ENCODE data around the gene MBOAT1.
A peak's percentile ranks its signal among the peaks of the same experiment; 100 is the strongest.

The MBOAT1 gene

DNA sequence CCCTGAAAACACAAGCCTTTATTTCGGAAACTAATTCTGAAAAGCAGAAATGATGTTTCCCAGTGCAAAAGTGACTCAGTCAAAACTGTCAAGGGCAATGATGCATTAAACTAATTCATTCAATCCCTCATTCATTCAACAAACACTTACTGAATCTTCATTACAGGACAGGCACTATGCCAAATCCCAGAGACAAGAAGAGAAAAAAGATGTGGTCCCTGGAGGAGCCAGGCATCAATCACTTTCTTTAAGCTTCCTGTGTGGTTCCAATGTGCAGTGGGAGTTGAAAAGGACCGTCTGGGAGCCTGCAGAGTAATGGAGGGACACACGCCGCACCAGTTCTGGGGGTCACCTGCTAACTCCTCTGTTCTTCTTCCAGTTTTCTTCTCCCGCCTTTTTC, 113.1 kb downstream of the MBOAT1 start:
- no peak for DNase-seq (ENCODE audit: low spot score)

- no peak for DNase-seq (ENCODE audit: low spot score)
Observed at GRCh38 chr6:20098267-20098876, 113.9 kb downstream of the MBOAT1 start.

DNA sequence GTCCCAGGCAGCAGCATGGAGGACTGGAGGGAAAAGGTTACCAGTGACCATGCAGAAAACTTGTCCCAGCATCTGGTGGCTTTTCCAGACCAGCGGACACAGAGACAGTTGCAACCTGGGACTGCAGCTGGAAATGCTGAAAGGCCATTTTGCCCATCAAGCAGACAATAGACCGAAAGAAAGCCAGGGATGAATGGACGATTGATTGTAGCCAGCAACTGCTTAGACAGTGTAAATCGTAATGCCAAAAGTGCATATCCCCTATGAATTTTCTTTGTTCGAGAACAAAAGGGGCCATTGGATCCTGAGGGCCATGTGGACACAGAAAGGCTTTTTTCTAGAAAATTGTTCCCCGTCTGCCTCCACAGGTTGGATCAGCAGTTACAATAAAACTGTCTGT, 115.7 kb downstream of the MBOAT1 start:
- DNase-seq (ENCODE audit: low spot score): peak; percentile 89

- DNase-seq (ENCODE audit: low spot score): no peak
Observed at GRCh38 chr6:20095436-20095835, 116.8 kb downstream of the MBOAT1 start.

DNA sequence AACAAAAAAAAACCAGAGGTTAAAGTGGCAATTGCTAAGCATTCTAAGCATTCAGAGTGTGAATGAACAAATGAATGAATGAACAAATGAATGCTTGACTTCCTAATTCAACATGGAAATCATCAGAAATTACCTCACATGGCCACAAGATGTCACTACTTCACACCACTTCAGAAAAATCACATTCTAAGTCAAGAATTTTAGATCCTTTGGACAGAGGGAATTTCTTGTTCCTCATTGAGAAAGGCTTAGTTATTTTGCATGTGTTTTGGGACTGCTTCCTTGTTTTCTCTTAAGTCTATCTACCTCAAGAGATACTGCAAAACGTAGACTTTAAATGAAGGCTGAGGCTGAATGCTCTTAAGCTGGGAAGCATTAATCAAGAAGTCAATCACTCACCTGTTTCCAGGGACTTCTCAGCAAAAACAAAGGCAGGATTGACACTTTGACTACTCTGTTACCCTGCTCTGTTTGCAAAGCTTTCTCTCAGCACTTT, 120.2 kb downstream of the MBOAT1 start:
- DNase-seq (ENCODE audit: low spot score): peak; percentile 36

DNA sequence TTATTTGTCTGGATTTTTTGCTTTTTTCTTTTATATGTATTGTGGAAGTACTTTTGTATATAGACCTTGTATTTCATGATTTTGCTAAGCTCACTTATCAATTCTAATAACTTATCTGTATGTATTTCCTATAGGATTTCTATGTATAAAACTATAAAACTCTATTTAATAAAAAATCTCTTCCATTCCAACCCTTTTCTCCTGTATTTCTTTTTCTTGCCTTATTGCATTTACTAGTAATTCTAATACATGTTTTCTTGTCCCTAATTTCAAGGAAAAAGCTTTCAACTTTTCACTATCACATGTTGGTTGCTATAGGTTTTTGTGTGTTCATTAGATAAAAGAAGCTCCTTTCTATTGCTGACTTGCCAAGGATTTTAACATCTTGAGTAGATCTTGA, 125.3 kb downstream of the MBOAT1 start:
- no peak for DNase-seq (ENCODE audit: low spot score)

DNA sequence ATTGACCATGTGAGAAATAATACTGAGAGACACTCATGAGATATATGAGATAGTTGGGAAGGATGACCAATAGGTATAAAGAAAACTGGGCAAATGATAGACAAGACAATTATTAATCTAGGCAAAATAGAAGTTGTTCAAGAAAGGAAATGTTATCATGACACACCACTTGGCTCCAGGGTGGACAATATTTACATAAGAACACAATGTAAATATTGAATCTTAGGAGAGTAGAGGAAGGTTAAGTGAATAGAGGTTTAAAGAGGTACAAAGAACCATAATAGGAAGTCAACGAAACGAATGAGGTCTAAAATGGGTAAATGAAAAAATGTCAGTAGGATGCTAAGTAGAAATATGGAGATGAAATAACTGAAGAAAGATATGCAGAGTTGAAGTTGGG, 126.5 kb downstream of the MBOAT1 start:
- no peak for DNase-seq (ENCODE audit: low spot score)

GRCh38 chr6:20084411-20084810, 127.9 kb downstream of the MBOAT1 start:
- no peak for DNase-seq (ENCODE audit: low spot score)

- DNase-seq (ENCODE audit: low spot score): no peak
Observed at GRCh38 chr6:20071998-20072397, 140.3 kb downstream of the MBOAT1 start.

DNA sequence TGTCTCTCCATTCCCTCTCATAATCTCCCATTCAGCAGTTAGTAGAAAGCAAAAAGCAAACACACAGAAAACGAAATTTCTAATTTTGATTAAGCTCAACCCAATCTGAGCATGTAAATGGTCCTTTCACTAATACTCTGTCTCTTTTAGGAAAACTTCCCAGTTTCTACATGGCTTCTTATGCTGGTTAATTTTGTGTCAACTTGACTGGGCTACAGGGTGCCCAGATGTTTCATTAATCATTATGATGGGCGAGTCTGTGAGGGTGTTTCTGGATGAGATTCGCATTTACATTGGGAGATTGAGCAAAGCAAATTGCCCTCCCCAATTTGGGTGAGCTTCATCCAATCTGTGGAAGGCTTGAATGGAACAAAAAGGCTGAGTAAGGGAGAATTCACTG, 142.2 kb downstream of the MBOAT1 start:
- no peak for DNase-seq (ENCODE audit: low spot score)

DNA sequence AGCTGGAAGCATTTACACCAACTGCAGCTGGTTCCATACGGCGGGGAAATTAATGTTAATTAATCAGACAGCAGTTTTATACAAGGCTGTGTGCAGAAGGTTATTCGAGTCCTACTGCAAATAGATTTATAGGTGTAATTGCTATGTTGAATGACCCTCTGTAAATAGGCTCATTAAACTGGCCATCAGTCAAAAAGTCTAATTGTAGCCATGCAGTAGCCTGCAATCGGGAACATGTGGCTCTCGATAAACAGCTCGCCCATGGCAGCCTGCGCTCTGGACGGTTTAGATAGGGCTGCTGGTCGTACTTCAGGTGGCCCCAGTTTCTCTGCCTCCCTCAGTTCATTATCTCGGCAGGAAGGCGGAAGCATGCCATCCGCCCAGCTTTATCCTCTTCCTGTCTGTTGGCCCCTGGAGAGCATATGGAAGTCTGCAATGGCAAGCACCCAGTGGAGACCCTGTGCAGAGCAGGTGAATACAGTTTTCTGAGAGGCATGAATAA, 143.2 kb downstream of the MBOAT1 start:
- DNase-seq (ENCODE audit: low spot score): no peak

GRCh38 chr6:20068421-20068988, 143.8 kb downstream of the MBOAT1 start:
- no peak for DNase-seq (ENCODE audit: low spot score)

GRCh38 chr6:20061952-20062351, 150.3 kb downstream of the MBOAT1 start:
- no peak for DNase-seq (ENCODE audit: low spot score)

DNA sequence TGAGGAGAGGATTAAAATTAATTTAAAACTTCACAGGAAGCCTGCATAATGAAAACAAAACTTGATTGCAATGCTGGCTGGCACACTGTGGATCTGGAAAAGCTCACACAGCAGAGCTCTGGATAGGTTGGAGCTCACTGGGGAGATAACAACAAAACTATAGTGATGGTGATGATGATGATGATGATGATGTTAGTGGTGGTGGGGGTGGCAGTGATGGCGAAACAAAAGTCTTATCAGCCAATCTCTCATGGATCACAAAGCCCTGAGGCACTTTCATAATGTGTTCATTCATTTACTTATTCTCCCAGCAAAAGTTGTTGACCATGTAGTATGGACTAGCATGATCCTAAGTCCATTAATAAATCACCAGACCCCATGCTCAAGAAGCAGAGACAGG, 152.0 kb downstream of the MBOAT1 start:
- DNase-seq (ENCODE audit: low spot score): no peak

DNA sequence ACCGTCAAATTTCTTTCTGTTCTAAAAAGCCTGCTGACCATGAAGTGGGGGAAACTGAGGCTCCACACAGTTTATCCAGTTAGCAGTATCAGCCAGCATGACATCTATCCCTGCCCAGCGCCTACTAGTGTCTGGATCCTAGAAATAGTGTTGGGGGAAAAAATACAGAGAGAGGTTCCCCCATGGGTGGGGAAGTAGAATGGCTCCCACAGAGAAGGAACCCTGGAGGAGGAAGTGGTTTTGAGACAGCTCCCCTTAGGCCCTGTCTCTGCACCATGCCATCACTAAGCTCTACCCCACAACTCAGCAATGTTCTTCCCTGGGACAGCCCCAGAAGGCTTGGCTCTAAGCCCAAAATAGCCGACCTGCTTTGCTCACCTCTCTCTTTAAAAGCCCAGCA, 153.4 kb downstream of the MBOAT1 start:
- no peak for DNase-seq (ENCODE audit: low spot score)

DNA sequence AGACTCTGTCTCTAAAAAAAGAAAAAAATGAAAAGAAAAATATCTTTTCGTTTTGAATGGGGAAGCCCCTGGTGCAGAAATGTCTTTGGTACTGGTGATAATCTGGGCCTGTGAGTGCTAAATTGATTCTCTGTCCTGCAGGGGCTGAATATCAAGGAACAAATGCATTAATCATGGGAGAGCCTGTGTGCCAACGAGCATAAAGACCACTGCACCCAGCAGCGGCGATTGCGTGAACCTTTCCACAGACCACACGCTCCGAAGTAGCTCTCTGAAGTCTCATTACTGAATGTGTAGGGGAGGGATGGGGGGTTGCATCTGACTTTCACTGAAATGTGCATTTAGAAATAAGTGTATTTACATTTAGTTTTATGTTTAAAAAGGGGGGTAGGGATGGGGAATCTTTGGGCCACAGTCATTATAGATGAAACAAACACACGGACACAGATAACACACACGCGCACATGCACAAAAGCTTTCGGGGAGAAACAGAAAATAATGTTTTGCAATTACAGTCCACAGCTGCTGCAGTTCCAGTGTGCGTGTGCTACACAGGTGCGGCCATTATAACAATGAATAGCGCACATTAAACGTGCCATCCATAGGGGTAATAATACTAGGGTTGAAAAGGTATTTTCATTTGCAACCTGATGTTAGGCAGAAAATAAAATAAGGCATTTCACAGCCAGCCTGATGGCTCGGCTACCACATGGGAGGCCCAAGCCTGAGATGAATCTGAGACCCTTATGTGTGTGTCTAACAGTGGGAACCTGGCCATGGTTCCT, 154.0 kb downstream of the MBOAT1 start:
- DNase-seq (ENCODE audit: low spot score): no peak

GRCh38 chr6:20056350-20056992, 155.8 kb downstream of the MBOAT1 start:
- DNase-seq (ENCODE audit: low spot score): peak; percentile 45

- DNase-seq (ENCODE audit: low spot score): no peak
Observed at GRCh38 chr6:20055916-20056315, 156.4 kb downstream of the MBOAT1 start.

All from putamen (tissue), 1 donor.